Epithelial cell of prostate (primary cell): ENCODE data around the gene GCNT3.

Experiments used
- DNase-seq: peaks from one replicate; pipeline ENCODE4 v3.0.0-alpha.2; 2011; ENCODE audit warnings: low read depth, low spot score
- H3K27ac ChIP-seq: fragments of 450-650 bp; 2 replicates; pipeline ENCODE4 v1.5.1; 2017; ENCODE audit warnings: mild to moderate bottlenecking

The GCNT3 gene, protein sequence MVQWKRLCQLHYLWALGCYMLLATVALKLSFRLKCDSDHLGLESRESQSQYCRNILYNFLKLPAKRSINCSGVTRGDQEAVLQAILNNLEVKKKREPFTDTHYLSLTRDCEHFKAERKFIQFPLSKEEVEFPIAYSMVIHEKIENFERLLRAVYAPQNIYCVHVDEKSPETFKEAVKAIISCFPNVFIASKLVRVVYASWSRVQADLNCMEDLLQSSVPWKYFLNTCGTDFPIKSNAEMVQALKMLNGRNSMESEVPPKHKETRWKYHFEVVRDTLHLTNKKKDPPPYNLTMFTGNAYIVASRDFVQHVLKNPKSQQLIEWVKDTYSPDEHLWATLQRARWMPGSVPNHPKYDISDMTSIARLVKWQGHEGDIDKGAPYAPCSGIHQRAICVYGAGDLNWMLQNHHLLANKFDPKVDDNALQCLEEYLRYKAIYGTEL

GRCh38 chr15:59611276-59612260, at the start of gene GCNT3:
TSS of gene GCNT3 (plus strand) at chr15:59611783. CDS start at chr15:59618239, 6,456 bp downstream.
- peak within 1 kb of the TSS; percentile 53 for H3K27ac ChIP-seq
- peak; percentile 52 for DNase-seq

- no peak for DNase-seq
- no peak overlapping the region for H3K27ac ChIP-seq
These were observed 49.0 kb upstream of the GCNT3 start for GRCh38 chr15:59562448-59563186.

DNA sequence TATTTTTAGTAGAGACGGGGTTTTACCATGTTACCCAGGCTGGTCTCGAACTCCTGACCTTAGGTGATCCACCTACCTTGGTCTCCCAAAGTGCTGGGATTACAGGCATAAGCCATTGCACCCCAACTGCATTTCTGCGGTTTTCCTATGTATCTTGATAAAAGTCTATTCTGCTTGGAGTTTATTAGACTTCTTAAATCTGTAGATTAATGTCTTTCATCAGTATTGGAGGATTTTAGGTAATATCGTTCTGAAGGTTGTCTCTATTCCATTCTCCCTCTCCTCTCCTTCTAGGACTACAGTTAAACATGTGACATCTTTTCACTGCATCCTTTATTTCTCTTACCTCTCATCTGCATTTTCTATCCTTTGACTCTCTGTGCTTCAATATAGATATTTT, 46.3 kb upstream of the GCNT3 start:
- no peak for DNase-seq
- H3K27ac ChIP-seq = no peak overlapping the region

DNA sequence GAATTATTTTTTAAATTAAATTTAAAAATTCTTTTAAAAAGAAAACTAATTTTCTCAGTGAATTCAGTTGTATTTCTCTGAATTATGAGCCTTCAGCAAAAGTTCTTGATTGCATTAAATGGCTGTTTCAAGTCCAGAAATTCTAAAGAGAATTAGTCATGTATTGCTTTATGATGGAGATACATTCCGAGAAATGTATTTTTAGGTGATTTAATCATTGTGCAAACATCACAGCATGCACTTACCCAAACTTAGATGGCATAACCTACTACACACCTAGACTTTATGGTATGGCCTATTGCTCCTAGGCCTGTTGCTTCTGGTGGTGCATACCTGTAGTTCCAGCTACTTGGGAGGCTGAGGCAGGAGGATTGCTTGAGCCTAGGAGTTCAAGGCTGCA, 44.3 kb upstream of the GCNT3 start:
- peak; percentile 84 for DNase-seq

GRCh38 chr15:59569477-59569876, 42.1 kb upstream of the GCNT3 start:
- peak overlapping the region; percentile 81 for H3K27ac ChIP-seq
- DNase-seq = no peak

More for the DNA sequence above, 44.3 kb upstream of the GCNT3 start:
- peak overlapping the region; percentile 81 for H3K27ac ChIP-seq

DNA sequence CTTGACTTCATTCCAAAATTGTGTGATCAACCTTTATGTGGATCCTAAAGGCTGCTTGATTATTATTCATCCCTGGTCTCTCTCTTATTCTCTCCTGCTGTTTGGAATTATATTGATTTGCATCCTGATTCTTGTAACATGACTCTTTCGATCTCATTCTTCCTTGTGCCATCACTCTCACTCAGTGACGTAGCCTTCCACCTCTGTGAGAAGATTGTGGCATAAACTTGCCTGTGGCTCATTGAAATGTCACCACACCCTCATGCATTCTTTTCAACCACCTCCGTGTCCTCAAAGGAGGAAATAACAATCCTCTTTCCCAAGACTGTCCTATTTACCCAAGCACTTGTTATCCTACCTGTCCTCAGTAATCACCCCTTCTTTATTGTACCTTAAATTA, 41.3 kb upstream of the GCNT3 start:
- DNase-seq = peak; percentile 97
- H3K27ac ChIP-seq = peak overlapping the region; percentile 81

DNA sequence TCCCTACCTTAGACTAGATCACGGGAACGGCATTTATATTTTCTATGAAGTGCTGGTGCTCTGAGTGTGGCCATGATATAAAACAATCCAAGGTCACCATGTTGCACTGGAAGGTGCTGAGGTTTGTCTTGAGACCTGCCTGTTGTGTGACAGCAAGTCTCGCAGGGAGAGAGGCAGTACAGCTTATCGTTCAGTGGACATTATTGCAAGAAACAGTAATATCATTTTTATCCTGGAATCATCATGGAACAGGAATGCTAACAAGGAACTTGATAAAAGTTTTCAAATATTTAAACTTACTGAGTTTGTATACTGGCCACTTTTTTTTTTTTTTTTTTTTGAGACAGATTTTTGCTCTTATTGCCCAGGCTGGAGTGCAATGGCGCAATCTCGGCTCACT, 40.0 kb upstream of the GCNT3 start:
- DNase-seq = no peak
- peak overlapping the region; percentile 81 for H3K27ac ChIP-seq

- DNase-seq = no peak
- no peak overlapping the region for H3K27ac ChIP-seq
These were observed 28.5 kb upstream of the GCNT3 start for GRCh38 chr15:59583088-59583487.

- peak overlapping the region; percentile 94 for H3K27ac ChIP-seq
- peak; percentile 76 for DNase-seq
These were observed 24.3 kb upstream of the GCNT3 start for GRCh38 chr15:59587085-59587826.

DNA sequence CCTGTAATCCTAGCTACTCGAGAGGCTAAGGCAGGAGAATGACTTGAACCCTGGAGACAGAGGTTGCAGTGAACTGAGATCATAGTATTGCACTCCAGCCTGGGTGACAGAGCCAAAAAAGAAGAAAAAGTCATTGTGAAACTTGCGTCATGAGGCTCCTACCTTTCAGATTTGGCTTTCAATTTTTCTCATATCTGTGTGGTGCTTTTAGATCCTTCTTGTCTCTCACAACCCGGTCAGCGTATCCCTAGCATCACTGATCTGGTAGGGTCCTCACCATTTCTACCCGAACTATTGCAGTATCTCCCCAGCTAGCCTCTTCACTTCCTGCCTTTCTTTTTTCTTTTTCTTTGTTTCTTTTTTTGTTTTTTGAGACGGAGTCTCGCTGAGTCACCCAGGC, 21.6 kb upstream of the GCNT3 start:
- DNase-seq = no peak
- H3K27ac ChIP-seq = no peak overlapping the region

DNA sequence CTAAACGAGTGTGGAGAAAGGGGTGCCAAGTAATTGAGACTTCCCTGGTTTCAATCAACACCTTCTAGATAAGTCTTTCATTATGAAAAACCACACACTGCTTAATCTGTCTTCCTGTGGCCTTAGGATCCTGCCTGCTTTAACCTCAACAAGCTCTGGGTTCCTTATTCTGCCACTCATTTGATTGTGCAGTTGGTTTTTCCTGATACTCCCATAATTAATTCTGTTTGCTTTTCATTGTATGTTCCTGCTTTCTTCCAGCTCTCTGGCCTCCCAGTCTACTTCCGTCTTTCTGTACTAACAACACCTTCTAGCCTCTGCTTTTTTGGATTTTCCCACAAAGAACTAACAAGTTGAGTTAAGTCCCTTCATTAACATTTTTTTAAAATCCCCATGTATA, 20.2 kb upstream of the GCNT3 start:
- no peak for DNase-seq
- peak overlapping the region; percentile 58 for H3K27ac ChIP-seq

GRCh38 chr15:59594493-59594942, 17.1 kb upstream of the GCNT3 start:
- H3K27ac ChIP-seq = peak overlapping the region; percentile 70
- DNase-seq = peak; percentile 70

DNA sequence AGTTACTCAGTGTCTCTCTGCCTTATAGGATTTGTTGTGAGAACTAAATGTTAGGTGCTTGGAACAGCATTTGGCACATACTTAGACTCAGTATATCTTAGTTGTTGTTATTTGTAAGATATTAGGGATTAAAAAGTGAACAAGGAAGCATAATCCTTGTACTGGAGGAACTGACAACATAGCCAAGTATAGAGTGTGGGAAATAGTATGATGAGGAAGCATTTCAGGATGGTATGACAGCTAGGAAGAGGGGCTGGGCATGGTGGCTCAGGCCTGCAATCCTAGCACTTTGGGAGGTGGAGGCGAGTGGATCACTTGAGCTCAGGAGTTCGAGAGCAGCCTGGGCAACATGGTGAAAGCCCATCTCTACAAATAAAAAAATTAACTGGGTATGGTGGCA, 16.6 kb upstream of the GCNT3 start:
- DNase-seq = no peak
- H3K27ac ChIP-seq = peak overlapping the region; percentile 70

DNA sequence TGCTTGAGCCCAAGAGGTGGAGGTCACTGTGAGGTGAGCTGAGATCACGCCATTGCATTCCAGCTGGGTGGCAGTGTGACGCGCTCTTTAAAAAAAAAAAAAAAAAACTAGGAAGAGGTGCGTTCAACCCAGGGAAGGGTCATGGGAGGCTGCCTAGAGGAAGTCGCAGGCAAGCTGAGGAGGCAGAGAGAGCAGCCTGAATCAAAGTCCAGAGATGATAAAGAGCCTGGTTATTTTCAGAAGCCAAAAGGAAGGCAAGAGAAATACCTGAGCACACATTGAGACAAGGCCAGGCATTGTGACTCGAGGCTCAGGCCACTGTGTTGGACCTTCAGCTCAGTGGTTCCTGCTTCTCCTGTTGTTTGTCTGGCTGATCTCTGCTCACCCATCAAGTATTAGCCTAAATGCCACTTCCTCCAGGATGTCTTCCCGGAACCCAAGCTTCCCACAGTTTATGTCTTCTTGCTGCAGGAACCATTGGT, 16.1 kb upstream of the GCNT3 start:
- peak overlapping the region; percentile 70 for H3K27ac ChIP-seq
- no peak for DNase-seq

GRCh38 chr15:59596640-59597039, 14.9 kb upstream of the GCNT3 start:
- no peak overlapping the region for H3K27ac ChIP-seq
- no peak for DNase-seq

DNA sequence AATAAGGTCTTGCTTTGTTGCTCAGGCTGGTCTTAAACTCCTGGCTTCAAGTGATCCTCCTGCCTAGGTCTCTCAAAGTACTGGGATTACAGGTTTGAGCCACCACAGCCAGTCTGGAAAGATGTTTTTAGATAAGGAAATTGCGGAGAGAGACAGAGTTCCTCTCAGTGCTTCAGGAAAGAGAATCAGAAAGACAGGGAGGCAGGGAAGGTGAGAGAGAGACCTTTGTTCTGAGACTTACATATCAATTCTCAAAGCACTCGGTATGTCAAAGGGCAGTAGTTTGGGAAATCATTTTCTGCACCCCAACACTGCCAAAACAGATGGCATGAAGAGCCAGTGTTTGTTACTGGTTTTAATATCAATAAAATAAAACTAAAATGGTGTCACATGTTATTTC, 13.1 kb upstream of the GCNT3 start:
- no peak overlapping the region for H3K27ac ChIP-seq
- no peak for DNase-seq

DNA sequence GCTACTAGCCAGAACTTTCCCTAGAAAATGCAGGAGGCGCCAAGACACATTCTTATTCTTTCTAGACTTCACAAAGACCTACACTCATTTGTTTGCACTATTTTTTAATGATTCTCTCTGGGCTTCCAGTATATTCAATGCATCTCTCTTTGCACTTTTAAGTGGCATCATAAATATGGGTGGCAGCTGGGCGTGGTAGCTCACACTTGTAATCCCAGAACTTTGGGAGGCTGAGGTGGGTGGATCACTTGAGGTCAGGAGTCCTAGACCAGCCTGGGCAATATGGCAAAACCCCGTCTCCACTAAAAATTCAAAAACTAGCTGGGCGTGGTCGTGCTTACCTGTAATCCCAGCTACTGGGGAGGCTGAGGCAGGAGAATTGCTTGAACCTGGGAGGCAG, 5.6 kb upstream of the GCNT3 start:
- no peak for DNase-seq
- H3K27ac ChIP-seq = no peak overlapping the region

DNA sequence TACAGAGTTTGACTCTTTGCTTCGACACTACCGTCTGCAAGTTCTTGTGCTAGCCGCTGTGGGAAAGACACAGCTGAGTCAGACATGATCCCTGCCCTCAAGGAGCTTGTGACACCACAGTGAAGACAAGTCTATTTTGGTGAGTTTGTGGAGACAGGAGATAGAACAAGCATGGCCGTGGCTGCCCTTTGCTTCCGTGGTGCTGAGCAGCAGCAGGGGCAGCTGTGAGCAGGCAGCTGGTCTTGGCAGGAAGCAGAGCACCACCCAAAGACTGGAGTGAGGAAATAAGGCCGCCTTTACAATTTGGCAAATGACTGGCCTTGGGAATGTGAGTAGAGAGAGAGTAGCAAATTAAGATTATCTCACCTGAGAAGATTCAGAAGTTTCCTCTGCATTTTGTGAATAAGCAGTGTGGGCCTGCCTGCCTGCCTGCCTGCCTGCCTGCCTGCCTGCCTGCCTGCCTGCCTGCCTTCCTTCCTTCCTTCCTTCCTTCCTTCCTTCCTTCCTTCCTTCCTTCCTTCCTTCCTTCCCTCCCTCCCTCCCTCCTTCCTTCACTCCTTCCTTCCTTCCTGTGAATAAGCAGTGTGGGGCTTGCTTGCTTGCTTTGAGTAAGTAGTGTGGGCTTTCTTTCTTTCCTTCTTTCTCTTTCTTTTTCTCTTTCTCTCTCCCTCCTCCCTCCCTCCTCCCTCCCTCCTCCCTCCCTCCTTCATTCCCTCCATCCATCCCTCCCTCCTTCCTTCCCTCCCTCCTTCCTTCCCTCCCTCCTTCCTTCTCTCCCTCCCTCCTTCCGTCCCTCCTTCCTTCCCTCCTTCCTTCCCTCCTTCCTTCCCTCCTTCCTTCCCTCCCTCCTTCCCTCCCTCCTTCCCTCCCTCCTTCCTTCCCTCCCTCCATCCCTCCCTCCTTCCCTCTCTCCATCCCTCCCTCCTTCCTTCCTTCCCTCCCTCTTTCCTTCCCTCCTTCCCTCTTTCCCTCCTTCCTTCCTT, 1.6 kb upstream of the GCNT3 start:
- DNase-seq = no peak
- H3K27ac ChIP-seq = no peak overlapping the region
